GM19240 (cell line): Measurements from ENCODE around the gene WFIKKN2.
"Not testable (repeated sequence)": the region's sequence is repeated elsewhere in the genome, so short reads cannot be mapped to it uniquely, and the experiment has no call there.

Source experiments
- DNase-seq: peaks from one replicate; pipeline ENCODE4 v3.0.0; 2011; ENCODE audit warnings: low spot score; ENCODE audit not compliant: insufficient read length

WFIKKN2 gene

DNA sequence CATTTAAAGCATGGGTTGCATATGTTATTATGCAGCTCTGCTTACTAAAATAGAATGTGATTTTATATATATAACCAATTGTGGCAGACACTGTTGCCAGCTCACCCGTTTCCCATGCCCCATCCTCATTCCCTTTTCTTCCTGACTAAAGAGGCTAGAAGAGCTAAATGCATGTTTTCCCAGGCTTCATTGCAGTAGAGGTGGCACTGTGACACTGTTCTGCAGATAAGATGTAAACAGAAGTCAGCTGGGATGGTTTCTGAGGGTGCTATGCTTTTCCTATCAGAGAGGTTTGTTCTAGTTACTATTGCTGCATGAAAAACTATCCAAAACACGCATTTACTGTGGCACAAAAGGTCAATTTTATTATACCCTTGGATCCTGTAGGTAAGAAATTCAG is 36.5 kb downstream of the WFIKKN2 start:
- no peak for DNase-seq

DNA sequence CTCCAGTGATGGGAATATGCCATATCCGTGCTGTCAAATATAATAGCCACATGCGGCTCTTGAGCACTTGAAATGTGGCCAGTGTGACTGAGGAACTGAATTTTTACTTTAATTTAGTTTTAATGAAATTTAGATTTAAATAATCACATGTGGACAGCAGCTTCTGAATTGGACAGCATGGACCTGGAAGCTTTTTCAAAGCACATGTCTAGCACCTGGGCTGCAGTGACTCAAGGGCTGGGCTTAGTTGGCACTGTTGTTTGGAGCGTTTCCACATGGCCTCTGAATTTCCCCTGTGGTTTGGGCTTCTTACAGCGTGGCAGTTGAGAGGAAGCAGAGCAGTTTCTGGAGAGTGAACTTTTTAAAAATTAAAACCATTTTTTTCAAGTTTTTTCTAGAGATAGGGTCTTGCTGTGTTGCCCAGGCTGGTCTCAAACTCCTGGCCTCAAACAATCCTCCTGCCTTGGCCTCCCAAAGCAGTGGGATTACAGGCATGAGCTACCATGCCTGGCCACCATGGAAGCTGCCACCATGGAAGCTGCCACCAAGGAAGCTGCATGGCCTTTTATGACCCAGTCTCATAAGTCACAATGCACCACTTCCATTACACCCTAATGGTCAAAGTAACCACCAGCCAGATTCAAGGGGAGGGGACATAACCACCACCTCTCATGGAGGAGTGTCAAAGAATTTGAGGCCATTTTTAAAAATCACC is 37.5 kb downstream of the WFIKKN2 start:
- DNase-seq: no peak

DNA sequence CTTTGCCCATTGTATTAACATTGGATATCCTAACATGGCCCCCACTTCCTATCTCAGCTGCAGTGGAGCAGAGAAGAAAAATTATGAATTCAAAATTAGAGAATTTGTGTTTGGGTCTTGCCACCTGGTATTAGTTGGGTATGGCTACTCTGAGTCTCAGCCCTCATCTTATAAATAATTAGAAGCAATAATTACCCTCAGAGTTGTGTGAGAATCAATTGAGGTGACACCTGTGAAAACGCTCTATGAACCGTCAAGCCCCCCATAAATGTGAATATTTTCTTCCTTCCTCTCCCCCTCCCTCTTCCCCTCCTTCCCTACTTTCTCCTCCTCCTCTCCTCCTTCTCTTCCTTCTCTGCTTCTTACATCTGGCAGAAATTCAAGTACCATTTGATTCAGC is 39.7 kb downstream of the WFIKKN2 start:
- DNase-seq: no peak

DNA sequence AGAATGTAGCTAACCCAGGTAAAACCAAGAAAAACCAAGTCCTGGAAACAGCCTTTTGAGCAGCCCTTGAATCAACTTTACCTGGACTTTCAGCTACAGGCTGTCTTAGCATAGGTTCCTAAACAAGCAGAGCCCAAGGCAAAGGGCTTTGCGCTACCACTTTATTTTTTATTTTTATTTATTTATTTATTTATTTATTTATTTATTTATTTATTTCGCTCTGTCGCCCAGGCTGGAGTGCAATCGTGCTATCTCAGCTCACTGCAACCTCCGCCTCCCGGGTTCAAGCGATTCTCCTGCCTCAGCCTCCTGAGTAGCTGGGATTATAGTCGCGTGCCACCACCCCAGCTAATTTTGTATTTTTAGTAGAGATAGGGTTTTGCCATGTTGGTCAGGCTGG is 41.7 kb downstream of the WFIKKN2 start:
- DNase-seq: not testable (repeated sequence)

DNA sequence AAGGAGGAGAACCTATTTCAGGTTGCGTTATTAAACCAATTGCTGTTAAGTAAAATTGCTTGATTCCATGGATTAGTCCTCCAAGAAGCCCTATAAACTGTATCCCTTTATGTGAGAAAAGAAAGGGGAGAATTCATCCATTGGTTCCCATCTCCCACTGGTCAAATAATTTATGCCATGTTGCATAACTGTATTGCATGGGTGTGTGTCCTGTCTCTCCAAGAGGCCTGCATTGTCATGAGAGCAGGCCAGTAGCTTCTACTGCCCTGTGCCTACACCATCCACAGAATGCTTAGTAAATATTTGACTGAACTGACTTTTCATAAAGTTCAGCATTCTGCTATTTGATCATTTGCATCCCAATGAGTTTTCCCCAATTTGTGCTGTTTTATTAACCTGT is 42.5 kb downstream of the WFIKKN2 start:
- no peak for DNase-seq

DNA sequence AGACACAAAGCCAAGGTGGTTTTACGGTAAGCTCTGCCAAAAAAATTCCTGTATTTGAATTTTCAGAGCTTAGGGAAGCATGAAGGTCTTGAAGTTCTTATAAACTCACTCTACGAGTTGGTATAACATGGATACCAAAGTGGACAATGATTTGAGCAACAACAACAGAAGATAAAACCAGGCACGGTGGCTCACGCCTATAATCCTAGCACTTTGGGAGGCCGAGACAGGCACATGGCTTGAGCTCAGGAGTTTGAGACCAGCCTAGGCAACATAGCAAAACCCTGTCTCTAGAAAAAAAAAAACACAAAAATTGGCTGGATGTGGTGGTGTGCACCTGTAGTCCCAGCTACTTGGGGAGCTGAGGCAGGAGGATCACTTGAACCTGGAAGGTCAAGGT is 43.7 kb downstream of the WFIKKN2 start:
- DNase-seq: no peak

DNA sequence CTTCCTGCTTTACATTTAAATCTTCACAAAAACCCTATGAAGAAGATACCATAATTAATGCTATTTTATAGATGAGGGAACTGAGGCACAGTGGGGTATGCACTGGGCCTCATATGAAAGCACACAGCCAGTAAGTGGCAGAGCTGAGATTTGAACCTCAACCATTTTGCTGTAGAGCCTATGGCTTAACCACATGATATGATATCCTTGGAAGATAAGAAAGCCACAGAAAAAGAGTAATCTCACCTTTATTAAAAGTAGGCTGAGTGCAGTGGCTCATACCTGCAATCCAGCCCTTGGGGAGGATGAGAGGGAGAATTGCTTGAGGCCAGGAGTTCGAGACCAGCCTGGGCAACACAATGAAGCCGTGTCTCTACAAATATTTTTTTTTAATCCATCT is 45.8 kb downstream of the WFIKKN2 start:
- DNase-seq: no peak

DNA sequence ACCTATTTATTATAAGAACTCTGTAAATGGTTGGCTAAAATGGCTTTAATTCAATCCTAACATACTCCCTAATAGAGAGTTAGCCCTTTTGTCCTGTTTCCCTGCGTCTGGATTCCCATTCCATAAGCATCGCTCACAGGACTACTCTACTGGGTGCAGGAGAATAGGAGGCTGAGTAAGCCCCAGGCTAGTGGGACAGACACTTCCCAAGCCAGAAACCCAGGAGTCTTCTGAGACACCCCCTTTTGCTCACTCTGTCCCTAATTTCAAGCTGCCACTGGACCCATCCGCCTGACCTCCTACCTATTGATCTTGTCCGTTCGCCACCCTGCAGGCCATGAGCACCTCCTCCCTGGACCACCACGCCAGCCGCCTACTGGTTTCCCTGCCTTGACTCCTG is 47.5 kb downstream of the WFIKKN2 start:
- no peak for DNase-seq

DNA sequence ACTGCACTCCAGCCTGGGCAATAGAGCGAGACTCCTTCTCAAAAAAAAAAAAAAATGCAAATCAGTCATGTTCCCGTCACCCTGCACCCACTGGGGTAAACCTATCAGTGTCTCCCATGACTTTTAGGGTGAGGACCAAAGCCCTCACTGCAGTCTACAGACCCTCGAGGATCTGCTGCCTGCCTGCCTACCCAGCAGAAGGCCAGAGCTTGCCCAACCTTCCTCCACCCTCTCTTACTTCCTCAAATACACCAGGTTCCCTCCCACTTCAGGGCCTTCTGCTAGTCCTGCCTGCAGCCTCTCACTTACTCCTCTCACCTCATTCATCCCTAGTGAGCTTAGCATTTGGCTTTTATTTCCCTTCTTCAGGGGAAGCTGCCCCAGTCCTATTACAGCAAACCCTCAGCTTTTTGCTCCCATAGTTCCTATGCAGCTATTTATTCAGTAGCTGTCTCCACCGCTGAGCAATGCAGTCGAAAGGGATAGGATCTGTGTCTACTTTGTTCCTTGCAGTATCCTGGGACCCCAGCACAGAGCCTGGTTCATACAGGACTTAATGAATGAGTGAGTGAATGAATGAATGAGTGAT is 48.6 kb downstream of the WFIKKN2 start:
- DNase-seq: no peak

DNA sequence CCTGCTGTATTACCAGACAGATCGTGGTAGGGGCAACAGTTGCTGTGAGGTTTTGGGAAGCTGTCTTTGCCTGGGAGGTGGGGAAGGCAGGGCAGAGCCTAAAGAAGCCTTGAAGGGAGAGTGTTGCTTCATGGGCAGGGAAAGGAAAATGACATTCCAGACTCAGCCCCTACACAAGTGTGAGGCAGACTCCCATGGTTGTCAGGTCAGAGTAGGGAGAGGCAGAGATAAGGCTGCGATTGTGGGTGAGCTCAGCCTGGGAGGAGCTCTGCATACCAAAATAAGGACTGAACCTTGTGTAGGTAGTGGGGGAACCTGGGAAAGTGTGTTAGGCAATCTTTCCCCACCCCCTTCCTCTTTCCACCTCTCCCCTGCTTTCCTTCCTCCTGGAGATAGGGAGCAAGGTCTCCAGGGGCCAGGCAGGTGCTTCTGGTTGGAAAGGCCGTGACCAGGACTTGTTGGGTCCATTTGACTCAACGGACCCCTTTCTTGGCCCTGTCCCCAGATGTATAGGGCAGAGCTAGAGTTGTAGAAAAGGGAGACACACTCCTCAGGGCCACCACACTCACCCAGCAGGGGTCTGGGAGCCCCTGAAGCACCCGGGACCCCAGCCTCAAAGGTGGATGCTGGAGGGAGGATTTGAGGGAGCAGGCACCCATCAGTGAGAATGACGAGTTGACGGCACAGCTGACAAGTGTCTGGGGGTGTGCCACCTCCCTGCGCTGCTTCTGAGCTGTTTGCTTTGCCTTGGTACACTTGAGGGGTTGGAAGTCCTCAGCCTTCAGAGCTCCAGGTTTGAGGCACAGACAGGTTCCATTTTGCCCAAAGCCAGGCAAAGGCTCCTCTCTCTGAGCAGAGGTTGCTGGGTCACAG is 49.3 kb downstream of the WFIKKN2 start:
- DNase-seq: no peak

DNA sequence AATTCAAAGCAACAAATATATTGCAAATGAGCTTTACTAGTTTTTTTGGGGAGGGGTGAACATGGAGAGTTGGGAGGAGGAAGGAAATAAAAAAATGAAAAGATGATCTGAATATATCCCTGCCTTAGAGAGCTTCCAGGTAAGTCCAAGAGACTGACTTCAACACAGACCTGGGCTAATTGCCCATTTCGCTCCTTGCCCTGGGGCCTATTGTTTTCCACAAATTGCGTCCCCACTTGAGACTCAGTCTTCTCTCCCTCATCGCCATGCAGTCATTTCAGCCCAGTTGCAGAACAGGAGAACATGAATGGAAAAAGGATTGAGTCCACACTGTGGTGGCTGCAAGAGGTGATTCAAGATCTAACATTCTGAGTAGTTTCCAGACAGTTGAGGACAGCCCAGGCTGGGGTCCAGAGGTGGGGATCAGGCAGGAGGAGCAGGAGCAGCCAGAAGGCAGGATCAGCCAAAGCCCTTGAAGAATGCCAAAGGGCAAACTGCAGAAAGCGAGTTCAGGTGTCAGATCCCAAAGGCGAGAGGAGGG is 52.4 kb downstream of the WFIKKN2 start:
- DNase-seq: no peak

DNA sequence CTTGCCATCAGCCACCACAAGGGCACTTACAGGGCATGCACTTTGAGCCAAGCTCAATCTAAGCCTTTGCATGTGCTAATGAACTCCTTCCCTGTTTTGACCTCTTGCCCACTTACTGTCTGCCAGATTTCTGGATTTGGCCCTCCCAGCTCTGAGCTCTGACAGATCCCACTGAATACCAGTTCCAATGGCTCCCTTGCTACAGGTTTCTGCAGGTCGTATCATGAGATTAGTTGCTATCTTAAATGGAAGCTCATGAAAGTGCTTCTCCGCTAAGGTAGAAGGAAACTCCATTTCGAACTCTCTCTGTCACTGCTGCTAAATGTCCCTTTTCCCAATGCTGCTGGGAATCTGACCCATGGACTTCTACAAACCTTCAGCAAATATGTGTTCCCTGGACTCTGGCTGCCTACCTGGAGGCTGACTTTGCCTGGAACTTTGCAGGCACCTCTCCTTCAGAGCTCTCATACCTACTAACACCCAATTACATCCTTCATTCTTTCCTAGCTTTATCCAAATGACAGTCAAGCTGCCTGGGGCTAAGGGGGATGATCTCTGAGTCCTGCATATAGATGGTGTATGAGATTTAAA is 54.2 kb downstream of the WFIKKN2 start:
- no peak for DNase-seq

DNA sequence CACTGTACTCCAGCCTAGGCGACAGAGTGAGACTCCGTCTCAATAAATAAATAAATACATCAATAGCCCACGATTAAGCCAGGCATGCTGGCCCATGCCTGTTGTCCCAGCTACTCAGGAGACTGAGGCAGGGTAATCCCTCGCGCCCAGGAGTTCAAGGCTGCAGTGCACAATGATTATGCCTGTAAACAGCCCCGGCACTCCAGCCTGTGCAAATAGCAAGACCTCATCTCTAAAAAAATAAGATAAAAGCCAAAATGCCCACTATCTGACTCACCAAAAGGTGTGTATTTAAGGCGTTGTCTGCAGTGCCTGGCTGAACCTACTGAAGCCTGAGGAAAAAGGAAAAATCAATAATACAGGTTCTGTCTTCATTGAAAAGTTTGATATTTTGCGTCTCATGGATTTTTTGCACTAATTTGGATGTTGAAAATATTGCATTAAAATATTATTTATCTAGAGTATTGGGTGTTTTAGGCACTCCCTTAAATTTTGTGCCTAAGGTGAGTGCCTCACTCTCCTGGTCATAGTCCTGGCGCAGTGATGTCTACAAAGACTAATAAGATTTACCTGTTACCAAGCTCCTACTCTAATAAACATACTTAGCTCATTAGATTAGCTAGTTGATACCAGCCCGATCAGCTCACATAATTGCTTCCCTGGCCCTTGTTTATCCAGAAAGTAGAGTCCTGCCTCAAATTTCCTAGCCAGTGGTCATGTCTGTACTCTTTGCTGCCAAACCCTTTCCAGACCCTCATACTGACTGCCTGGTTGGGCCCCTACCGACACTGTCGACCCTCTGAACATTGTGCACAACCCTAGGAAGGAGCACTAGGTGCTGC is 55.5 kb downstream of the WFIKKN2 start:
- DNase-seq: no peak

DNA sequence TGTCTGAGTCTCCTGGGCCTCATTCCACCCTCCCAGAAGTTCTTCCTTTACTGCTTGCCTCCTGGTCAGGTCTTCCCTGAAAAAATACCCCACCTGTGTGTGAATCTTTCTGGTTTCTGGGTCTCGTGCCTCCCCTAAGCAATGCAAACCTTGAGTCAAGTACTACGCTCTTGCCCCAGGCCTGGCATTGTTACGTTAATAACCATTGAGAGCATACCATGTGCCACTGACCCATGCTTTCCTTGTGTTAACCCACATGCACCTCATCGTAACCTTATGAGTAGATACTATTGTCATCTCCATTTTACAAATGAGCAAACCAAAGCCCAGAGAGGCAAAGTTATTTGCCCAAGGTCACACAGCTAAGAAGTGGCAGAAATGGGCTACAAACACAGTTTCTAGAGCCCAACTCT is 56.2 kb downstream of the WFIKKN2 start:
- no peak for DNase-seq
